IMR-90 (cell line): Measurements from ENCODE around the gene CCDC88C. TPM values are rescaled to one million over a fixed set of nuclear protein-coding genes. Genes with fewer than 3 reads are reported as not detected.

Experiments used
- ATAC-seq: fragments of 200-7000 bp; cut with Tn5 transposase; 2 replicates; pipeline ENCODE4 v1.9.1; 2020; ENCODE audit warnings: low read depth, mild to moderate bottlenecking, moderate library complexity
- BruUV-seq: library from RNA; stranded (reverse); fragments of 400-500 nt; replicated peaks from 2 replicates; lab custom pipeline; 2021; lab: Mats Ljungman, UMichigan
- CTCF ChIA-PET: fragments of 300-600 bp; formaldehyde crosslinking; extraction: SDS; loops from one replicate; lab custom pipeline; 2021; ENCODE audit warnings: antibody characterized with exemption; lab: Yijun Ruan, JAX
- POLR2A ChIA-PET: fragments of 300-600 bp; sonication (Branson Sonifier 250); formaldehyde crosslinking; loops from one replicate; lab custom pipeline; 2022; ENCODE audit warnings: antibody characterized with exemption; ENCODE audit not compliant: unreplicated experiment; lab: Charles Lee
- DNase-seq: peaks from one replicate; pipeline ENCODE4 v3.0.0; 2013
- H2AFZ ChIP-seq: replicated peaks from 2 replicates; pipeline ENCODE3; 2013; ENCODE audit warnings: low read length, mild to moderate bottlenecking; ENCODE audit not compliant: poor library complexity
- H2AK5ac ChIP-seq: 2 replicates; pipeline ENCODE4 v1.6.1; 2013; ENCODE audit warnings: low read depth, low read length, inconsistent platforms
- H2AK9ac ChIP-seq: replicated peaks from 2 replicates; pipeline ENCODE3; 2013; ENCODE audit warnings: mild to moderate bottlenecking, low read depth, low read length, moderate library complexity; ENCODE audit not compliant: poor library complexity
- H2BK120ac ChIP-seq: 2 replicates; pipeline ENCODE4 v1.6.1; 2013; ENCODE audit warnings: low read depth, low read length, inconsistent platforms
- H2BK15ac ChIP-seq: 3 replicates; pipeline ENCODE4 v1.6.1; 2013; ENCODE audit warnings: low read depth, low read length, inconsistent platforms
- H2BK20ac ChIP-seq: 2 replicates; pipeline ENCODE4 v1.6.1; 2013; ENCODE audit warnings: low read depth, mild to moderate bottlenecking, inconsistent platforms, low read length, moderate library complexity
- H2BK5ac ChIP-seq: 2 replicates; pipeline ENCODE4 v1.6.1; 2013; ENCODE audit warnings: mild to moderate bottlenecking, low read depth, low read length, inconsistent platforms; ENCODE audit not compliant: poor library complexity, severe bottlenecking
- H3K14ac ChIP-seq: replicated peaks from 2 replicates; pipeline ENCODE4 v1.6.1; 2013; ENCODE audit warnings: low read depth, low read length, inconsistent platforms
- H3K18ac ChIP-seq: 2 replicates; pipeline ENCODE4 v1.6.1; 2013; ENCODE audit warnings: low read depth, low read length, control low read depth
- H3K23ac ChIP-seq: 2 replicates; pipeline ENCODE4 v1.6.1; 2013; ENCODE audit warnings: low read depth, low read length, inconsistent platforms
- H3K27ac ChIP-seq: 2 replicates; pipeline ENCODE4 v1.5.1; 2013; ENCODE audit warnings: mild to moderate bottlenecking, control low read depth, low read length; ENCODE audit not compliant: insufficient read depth
- H3K27me3 ChIP-seq: 2 replicates; pipeline ENCODE4 v1.6.1; 2013; ENCODE audit warnings: low read length; ENCODE audit not compliant: control insufficient read depth, insufficient read depth
- H3K36me3 ChIP-seq: 2 replicates; pipeline ENCODE4 v1.6.1; 2013; ENCODE audit warnings: low read length, mixed read lengths; ENCODE audit not compliant: control insufficient read depth, insufficient read depth
- H3K4ac ChIP-seq: 2 replicates; pipeline ENCODE4 v1.6.1; 2013; ENCODE audit warnings: low read depth, low read length, inconsistent platforms
- H3K4me1 ChIP-seq: 2 replicates; pipeline ENCODE4 v1.6.1; 2013; ENCODE audit warnings: low read length, mixed read lengths; ENCODE audit not compliant: control insufficient read depth, insufficient read depth
- H3K4me2 ChIP-seq: 2 replicates; pipeline ENCODE4 v1.6.1; 2013; ENCODE audit warnings: low read depth, mild to moderate bottlenecking, control low read depth, low read length, moderate library complexity
- H3K4me3 ChIP-seq: 2 replicates; pipeline ENCODE4 v1.5.1; 2013; ENCODE audit warnings: low read depth, mild to moderate bottlenecking, control low read depth, low read length, moderate library complexity; ENCODE audit not compliant: insufficient read depth
- H3K56ac ChIP-seq: 2 replicates; pipeline ENCODE4 v1.6.1; 2013; ENCODE audit warnings: low read length, inconsistent platforms; ENCODE audit not compliant: insufficient read depth; ENCODE audit errors: extremely low read depth
- H3K79me1 ChIP-seq, 2 experiments: 2 replicates each; pipeline ENCODE4 v1.6.1; 2013; ENCODE audit warnings: low read length in 2 of 2, inconsistent platforms in 1 of 2, low read depth in 1 of 2
- H3K9ac ChIP-seq: 2 replicates; pipeline ENCODE4 v1.6.1; 2013; ENCODE audit warnings: low read depth, low read length, control low read depth
- H3K9me1 ChIP-seq: 2 replicates; pipeline ENCODE4 v1.6.1; 2013; ENCODE audit warnings: low read length, inconsistent platforms; ENCODE audit not compliant: insufficient read depth
- H3K9me3 ChIP-seq: 2 replicates; pipeline ENCODE4 v1.6.1; 2013; ENCODE audit warnings: low read length; ENCODE audit not compliant: control insufficient read depth, insufficient read depth
- H4K20me1 ChIP-seq: 2 replicates; pipeline ENCODE4 v1.6.1; 2013; ENCODE audit warnings: low read length, inconsistent platforms; ENCODE audit not compliant: insufficient read depth
- H4K5ac ChIP-seq: 2 replicates; pipeline ENCODE4 v1.6.1; 2013; ENCODE audit warnings: mild to moderate bottlenecking, low read depth, low read length, control low read depth
- H4K8ac ChIP-seq, 2 experiments: 2 replicates each; pipeline ENCODE4 v1.6.1; 2013; ENCODE audit warnings: low read depth in 2 of 2, low read length in 2 of 2, control low read depth in 1 of 2, inconsistent platforms in 1 of 2
- H4K91ac ChIP-seq: 2 replicates; pipeline ENCODE4 v1.6.1; 2013; ENCODE audit warnings: low read depth, low read length, inconsistent platforms; ENCODE audit not compliant: insufficient read depth
- WGBS, 2 experiments: methylation state at CpG; one replicate each; pipeline versions ENCODE4 v1.1.5 to v1.1.7; 2013; ENCODE audit warnings: missing lambda C conversion rate in 2 of 2; ENCODE audit not compliant: insufficient read length in 1 of 2; ENCODE audit errors: extremely low coverage in 2 of 2; 5-methylcytosine and 5-hydroxymethylcytosine counted together
- dilution Hi-C: fragments of 300-500 bp; cut with HindIII; formaldehyde crosslinking; loops from one replicate; pipeline ENCODE4 v1.14.3; 2018; ENCODE audit warnings: low sequenced_read_pairs; ENCODE audit not compliant: unreplicated experiment
- in situ Hi-C: fragments of 300-500 bp; cut with MboI; formaldehyde crosslinking; loops from 3 replicates; pipeline ENCODE4 v1.14.3; 2019; ENCODE audit warnings: low sequenced_read_pairs, inconsistent platforms, mixed read lengths
- intact Hi-C: fragments of 100-400 bp; cut with micrococcal nuclease; formaldehyde crosslinking; loops from 2 replicates; pipeline ENCODE4 v1.10.0; 2022
- polyA plus RNA-seq, 3 experiments: library from polyadenylated mRNA; depleted of rRNA; stranded (reverse); fragments of >200 nt; gene quantifications; 2 replicates each; pipeline ENCODE4 v1.2.3, GENCODE V29; 2012; ENCODE audit warnings: low replicate concordance in 1 of 3
- total RNA-seq: library from RNA; depleted of rRNA; stranded (reverse); fragments of >200 nt; gene quantifications from 2 replicates; pipeline ENCODE4 v1.2.3, GENCODE V29; 2012
- TF ChIP-seq, protein P1 (sequence below): fragments of 150-350 bp; IDR thresholded peaks from 2 replicates; pipeline ENCODE4 v1.6.1; 2016; ENCODE audit warnings: low read depth, mild to moderate bottlenecking, low read length, moderate library complexity, borderline replicate concordance
- TF ChIP-seq, protein P2 (sequence below): conservative IDR thresholded peaks from 2 replicates; pipeline ENCODE4 v1.5.1; 2012; ENCODE audit warnings: mild to moderate bottlenecking, low read depth, low read length, improper control_type of control experiment

Gene CCDC88C
- total and polyA plus RNA-seq, 2 of the 4 experiments (the other 2 are of a cell fraction): 0.17 to 0.18 TPM

DNA sequence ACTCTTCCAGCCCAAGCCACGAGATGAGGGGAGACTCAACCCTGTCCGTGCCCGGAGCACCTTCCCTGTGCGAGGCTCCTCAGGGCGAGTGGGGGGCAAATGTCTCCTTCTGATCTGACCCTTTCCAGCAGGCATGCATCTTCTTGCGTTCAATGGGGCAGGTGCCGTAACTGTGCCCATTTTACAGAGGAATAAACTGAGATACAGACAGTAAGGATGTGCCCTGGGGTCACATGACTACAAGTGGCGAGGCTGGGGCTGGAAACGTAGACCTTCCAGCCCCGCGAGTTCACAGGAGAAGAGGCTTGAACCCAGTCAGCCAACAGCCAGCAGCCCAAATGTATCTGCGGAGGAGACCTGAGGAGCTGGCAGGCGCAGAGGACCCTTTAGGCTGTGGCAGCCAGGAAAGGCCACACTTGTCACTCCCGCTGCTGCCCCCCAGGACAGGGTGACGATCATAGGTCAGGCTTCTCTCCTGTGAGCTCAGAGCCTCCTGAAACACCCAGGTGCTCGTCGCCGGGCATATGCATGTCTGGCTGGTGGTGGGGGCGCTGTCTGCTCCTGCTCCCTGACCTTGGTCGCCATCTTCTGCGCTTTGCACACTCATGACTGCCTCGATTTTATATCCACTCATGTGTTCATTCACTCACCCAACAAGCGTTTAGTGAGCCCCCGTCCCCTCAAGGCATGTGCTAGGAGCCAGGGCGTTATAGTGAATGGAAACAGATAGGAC is 41.7 kb downstream of the CCDC88C start:
- WGBS, 2 experiments: 84% methylated on average over 10 of the region's 25 CpGs; no CpG with 5 or more reads in 1 of the 2 experiments
- no peaks in the 10 kb centered on the region for H3K4me1 ChIP-seq
- no TSS peak for BruUV-seq

More for the DNA sequence above, 41.7 kb downstream of the CCDC88C start:
- no peaks in the 10 kb centered on the region for H3K9me1 ChIP-seq
- no peak overlapping the region for H2BK15ac ChIP-seq
- no peaks in the 10 kb centered on the region for H3K36me3 ChIP-seq
- ChIA-PET CTCF (no interaction called here), POLR2A (no interaction called here)
- H4K91ac ChIP-seq: no peak overlapping the region
- no peak overlapping the region for H3K18ac ChIP-seq
- H4K5ac ChIP-seq: no peak overlapping the region
- DNase-seq (no peak), ATAC-seq (no peak)
- intact Hi-C loops (no loop called here), dilution Hi-C loops (no loop called here), in situ Hi-C loops (no loop called here)
- H3K4me3 ChIP-seq: no peak overlapping the region
- no peak overlapping the region for H2AK5ac ChIP-seq
- H2BK120ac ChIP-seq: no peak overlapping the region
- no peak overlapping the region for H2BK20ac ChIP-seq
- H4K20me1 ChIP-seq: no peaks in the 10 kb centered on the region
- no peaks in the 10 kb centered on the region for H3K9me3 ChIP-seq
- peaks cover 9% of the 10 kb centered on the region; the same call in 1 of the 2 replicates for H3K27me3 ChIP-seq
- no peak overlapping the region for H3K14ac ChIP-seq
- H2AFZ ChIP-seq: no peak overlapping the region
- H3K79me1 ChIP-seq: no peaks in the 10 kb centered on the region
- TF ChIP-seq, protein P1, sequence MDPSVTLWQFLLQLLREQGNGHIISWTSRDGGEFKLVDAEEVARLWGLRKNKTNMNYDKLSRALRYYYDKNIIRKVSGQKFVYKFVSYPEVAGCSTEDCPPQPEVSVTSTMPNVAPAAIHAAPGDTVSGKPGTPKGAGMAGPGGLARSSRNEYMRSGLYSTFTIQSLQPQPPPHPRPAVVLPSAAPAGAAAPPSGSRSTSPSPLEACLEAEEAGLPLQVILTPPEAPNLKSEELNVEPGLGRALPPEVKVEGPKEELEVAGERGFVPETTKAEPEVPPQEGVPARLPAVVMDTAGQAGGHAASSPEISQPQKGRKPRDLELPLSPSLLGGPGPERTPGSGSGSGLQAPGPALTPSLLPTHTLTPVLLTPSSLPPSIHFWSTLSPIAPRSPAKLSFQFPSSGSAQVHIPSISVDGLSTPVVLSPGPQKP: no peak
- TF ChIP-seq, protein P2, sequence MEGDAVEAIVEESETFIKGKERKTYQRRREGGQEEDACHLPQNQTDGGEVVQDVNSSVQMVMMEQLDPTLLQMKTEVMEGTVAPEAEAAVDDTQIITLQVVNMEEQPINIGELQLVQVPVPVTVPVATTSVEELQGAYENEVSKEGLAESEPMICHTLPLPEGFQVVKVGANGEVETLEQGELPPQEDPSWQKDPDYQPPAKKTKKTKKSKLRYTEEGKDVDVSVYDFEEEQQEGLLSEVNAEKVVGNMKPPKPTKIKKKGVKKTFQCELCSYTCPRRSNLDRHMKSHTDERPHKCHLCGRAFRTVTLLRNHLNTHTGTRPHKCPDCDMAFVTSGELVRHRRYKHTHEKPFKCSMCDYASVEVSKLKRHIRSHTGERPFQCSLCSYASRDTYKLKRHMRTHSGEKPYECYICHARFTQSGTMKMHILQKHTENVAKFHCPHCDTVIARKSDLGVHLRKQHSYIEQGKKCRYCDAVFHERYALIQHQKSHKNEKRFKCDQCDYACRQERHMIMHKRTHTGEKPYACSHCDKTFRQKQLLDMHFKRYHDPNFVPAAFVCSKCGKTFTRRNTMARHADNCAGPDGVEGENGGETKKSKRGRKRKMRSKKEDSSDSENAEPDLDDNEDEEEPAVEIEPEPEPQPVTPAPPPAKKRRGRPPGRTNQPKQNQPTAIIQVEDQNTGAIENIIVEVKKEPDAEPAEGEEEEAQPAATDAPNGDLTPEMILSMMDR: no peak
- H3K27ac ChIP-seq: no peak overlapping the region
- no peak overlapping the region for H3K4ac ChIP-seq
- no peak overlapping the region for H3K23ac ChIP-seq
- no peak overlapping the region for H3K9ac ChIP-seq
- H2BK5ac ChIP-seq: no peak overlapping the region
- no peak overlapping the region for H3K56ac ChIP-seq
- no peak overlapping the region for H2AK9ac ChIP-seq
- H4K8ac ChIP-seq: no peak overlapping the region
- H3K4me2 ChIP-seq: no peak overlapping the region
